ENCODE results near the gene CALU.

GRCh38 chr7:128811631-128812430 is 72.7 kb downstream of the CALU start:
- TF ChIP-seq, protein P1, sequence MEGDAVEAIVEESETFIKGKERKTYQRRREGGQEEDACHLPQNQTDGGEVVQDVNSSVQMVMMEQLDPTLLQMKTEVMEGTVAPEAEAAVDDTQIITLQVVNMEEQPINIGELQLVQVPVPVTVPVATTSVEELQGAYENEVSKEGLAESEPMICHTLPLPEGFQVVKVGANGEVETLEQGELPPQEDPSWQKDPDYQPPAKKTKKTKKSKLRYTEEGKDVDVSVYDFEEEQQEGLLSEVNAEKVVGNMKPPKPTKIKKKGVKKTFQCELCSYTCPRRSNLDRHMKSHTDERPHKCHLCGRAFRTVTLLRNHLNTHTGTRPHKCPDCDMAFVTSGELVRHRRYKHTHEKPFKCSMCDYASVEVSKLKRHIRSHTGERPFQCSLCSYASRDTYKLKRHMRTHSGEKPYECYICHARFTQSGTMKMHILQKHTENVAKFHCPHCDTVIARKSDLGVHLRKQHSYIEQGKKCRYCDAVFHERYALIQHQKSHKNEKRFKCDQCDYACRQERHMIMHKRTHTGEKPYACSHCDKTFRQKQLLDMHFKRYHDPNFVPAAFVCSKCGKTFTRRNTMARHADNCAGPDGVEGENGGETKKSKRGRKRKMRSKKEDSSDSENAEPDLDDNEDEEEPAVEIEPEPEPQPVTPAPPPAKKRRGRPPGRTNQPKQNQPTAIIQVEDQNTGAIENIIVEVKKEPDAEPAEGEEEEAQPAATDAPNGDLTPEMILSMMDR (IDR thresholded peaks at IDR 0.05): no peak
- TF ChIP-seq POLR2A (IDR thresholded peaks at IDR 0.05): no peak
- TF ChIP-seq POLR2AphosphoS5 (IDR thresholded peaks at IDR 0.05): no peak
